Activated CD4-positive, CD25-positive, alpha-beta regulatory T cell treated with anti-CD3 and anti-CD28 coated beads, Interleukin-2, amount 50 U/mL, for 24 hours (primary cell): ENCODE results near the gene RPL39L.

Experiments used
- ATAC-seq, 2 donors: fragments of 150-1000 bp; cut with Tn5 transposase; one replicate each; pipeline ENCODE4 v1.10.0; 2021; ENCODE audit warnings: mild to moderate bottlenecking in 1 of 2, moderate library complexity in 1 of 2

RPL39L gene

DNA sequence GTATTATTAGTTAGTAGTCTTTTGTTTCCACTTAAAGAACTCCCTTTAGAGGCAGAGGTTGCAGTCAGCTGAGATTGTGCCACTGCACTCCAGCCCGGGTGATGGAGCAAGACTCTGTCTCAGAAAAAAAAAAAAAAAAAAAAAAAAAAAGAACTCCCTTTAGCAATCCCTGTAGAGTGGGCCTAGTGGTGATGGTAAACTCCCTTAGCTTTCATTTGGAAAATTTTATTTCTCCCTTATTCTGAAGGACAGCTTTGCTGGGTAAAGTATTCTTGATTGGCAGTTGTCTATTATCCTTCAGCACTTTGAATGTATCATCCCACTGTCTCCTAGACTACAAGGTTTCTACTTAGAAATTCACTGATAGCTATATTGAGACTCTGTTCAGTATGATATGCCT is 46.0 kb downstream of the RPL39L start:
- no peak for ATAC-seq

DNA sequence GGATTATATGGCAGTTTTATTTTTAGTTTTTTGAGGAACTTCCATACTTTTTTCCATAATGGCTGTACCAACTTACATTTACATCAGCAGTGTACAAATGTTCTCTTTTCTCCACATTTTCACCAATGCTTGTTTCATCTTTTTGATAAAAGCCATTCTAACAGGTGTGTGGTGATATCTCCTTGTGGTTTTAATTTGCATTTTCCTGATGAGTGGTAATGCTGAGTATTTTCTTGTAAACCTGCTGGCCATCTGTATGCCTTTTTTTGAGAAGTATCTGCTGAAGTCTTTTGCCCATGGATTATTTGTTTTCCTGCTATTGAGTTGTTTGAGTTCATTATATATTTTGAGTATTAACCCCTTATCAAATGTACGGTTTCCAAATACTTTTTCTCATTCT is 50.6 kb downstream of the RPL39L start:
- ATAC-seq, result no peak

GRCh38 chr3:187086831-187087230 is 52.5 kb downstream of the RPL39L start:
- ATAC-seq, result no peak

DNA sequence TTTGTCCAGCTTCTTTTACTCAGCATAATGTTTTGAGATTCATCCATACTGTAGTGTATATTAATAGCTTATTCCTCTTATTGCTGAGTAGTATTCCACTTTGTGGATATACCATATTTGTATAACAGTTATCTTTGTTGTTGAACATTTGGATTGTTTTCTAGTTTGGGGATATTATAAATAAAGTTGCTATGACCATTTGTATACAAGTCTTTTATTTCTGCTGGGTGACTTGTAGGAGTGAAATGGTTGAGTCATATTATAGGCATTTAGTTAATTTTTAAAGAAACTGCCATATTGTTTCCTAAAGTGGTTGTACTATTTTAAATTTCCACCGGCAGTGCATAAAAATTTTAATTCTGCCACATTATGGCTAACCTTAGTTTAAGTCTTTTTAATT is 53.4 kb downstream of the RPL39L start:
- no peak for ATAC-seq

- ATAC-seq, result no peak
These were observed 54.2 kb downstream of the RPL39L start for GRCh38 chr3:187085021-187085666.

DNA sequence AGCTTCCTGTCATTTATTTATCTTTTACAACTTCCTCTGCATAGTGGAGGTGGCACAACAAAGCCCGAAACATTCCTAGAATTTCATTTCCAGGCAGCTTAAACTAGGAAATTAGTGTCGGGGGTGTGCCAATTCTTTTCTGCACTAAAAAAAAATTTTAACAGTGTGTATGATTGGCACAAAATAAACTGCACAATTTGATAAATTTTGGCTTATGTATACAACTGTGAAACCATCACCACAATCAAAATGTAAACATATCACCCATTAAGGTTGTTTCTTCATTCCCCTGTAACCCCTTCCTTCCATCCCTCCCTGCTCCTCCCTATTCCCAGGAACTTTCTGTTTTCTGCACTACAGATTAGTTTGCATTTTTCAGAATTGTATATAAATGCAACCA is 54.7 kb downstream of the RPL39L start:
- no peak for ATAC-seq

DNA sequence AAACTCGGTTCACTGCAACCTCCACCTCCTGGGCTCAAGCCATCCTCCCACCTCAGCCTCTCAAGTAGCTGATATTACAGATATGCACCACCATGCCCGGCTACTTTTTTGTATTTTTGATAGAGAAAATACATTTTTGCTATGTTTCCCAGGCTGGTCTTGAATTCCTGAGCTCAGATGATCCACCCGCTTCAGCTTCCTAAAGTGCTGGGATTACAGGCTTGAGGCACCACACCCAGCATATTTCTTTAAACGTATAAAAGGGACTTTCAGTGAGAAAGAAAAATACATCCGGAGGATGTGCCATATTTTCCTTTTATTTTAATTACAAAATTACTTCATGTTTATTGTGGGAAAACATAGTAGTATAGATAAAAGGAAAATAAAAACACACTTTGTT is 55.2 kb downstream of the RPL39L start:
- no peak for ATAC-seq

- no peak for ATAC-seq
These were observed 56.4 kb downstream of the RPL39L start for GRCh38 chr3:187082758-187083375.

- ATAC-seq, result no peak
These were observed 58.4 kb downstream of the RPL39L start for GRCh38 chr3:187080799-187081450.

DNA sequence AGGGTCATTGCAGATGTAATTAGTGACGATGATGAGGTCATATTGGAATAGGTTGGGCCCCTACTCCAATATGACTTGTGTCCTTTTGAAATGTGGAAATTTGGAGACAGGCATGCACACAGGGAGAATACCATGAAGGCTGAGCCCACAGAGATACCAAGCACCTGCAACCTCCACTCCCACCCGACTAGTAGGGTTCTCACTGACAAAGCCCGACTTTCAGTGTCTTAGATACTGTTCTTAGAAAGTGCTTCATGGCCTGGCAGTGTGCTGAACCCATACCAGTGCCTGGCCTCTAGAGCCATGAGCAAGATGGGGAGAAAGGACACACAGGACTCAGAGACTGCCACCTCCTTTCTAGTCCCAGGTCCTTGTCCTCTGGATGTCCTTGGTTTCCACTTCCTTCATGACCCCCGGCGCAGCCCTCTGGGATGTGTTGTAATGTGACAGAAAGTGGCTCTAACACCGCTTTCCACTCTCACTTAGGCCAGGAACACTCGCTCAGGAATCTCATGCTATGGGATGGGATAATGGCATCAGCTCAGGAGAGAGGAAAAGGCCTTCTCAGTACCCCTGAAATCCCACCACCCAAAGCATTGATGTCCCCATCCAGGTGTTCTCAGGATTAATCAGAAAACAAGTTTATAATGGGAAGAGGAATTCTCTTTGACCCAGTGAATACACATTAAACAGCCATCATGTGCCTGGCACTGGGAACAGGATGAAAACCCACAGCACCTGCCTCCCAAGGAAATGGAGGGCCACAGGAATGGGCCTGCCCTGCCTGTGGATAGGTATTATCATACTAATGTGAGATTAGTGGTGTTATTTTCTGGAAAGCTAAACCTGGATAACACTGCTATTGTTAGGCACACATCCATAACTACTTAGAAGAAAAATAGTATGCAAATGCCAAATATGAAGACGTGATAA is 59.9 kb downstream of the RPL39L start:
- no peak for ATAC-seq

GRCh38 chr3:187077537-187077936 is 61.8 kb downstream of the RPL39L start:
- ATAC-seq, result no peak

DNA sequence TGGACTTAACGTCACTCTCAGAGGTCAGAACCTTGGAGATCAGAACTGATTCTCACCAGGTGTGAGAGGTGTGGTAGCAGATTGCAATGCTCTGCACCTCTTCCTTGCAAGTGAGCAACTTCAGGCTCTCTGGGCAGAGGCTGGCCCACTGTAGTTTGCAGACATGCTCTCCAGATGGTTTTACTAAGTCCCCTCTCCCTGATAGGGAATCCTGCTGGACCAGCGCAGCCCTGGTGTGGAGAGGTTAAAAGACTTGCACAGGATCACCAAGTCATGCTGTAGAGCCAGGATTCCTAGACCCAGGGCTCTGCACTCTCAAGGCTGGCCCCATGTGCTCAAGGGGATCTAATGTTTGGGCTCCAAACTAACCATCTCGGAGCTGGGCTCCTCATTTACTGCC is 62.2 kb downstream of the RPL39L start:
- no peak for ATAC-seq

DNA sequence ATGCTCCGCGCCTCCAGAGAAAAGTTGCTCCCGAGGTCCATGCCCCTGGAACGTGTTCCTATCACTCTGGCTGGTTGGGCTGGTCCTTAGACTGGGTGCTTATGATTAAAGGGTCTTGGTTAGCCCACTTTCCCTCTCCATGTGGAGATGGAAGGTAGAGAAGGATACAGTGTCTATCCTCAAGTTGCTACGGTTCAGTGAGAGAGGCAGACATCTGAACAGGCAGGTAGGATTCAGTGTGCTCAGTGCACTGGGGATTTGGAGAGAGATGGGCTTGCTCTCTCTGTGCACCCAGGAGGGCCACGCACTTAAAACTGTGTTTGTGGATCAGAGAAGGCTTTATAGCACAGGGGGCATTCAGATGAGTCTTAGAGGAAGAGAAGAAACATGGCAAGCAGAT is 63.0 kb downstream of the RPL39L start:
- no peak for ATAC-seq

- ATAC-seq, result no peak
These were observed 64.5 kb downstream of the RPL39L start for GRCh38 chr3:187074846-187075245.

GRCh38 chr3:187073581-187074098 is 65.7 kb downstream of the RPL39L start:
- no peak for ATAC-seq

DNA sequence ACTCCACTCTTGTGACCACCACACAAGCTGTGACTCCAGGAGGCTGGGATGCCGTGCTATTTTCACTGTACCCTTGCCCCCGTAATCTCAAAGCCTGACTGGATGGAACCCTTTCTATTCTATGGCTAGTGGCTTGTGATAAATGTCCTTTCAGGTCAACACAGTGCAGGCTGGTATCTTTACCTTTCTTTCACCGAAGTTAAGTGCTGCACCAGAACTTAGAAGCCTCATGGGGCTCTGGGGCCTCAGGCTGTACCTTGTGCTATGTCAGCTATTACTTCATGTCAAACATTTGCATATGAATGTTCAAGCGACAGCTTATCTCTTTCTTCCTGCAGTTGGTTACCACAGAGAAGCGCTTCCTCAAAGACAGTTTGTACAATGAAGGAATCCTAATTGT is 66.8 kb downstream of the RPL39L start:
- ATAC-seq, result no peak

DNA sequence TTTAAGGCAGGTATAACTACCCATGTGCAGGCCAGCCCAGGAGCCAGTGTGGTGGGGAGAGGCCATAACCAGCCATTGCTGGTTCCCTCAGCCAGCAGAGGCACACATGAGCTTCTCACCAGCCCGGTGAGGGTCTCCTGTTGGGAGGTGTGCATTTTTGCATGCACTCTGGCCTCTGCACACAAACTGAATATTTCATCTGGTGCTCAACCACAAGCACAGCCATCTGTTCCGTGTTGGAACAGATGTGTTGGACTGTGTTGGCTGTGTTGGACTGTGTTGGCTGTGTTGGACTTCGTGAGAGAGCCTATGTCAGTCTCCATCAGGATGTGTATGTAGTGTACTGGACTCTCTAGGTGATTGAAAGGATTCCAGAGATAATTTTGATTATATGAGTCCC is 67.2 kb downstream of the RPL39L start:
- ATAC-seq, result no peak
